Mammary epithelial cell (primary cell): ENCODE measurements around the gene PRKD1.

Experiments
- CTCF ChIP-seq, 2 donors: IDR thresholded peaks in 1 of 2; conservative IDR thresholded peaks in 1 of 2; 2 replicates each; pipeline ENCODE4 v1.5.1; 2011 to 2012; ENCODE audit warnings: inconsistent platforms in 2 of 2, low read length in 2 of 2, mild to moderate bottlenecking in 2 of 2, control low read depth in 1 of 2, low read depth in 1 of 2; ENCODE audit not compliant: insufficient read depth in 1 of 2; ENCODE audit errors: extremely low read depth in 1 of 2
- EZH2 ChIP-seq: IDR thresholded peaks from 2 replicates; pipeline ENCODE4 v1.6.1; 2012; ENCODE audit warnings: low read length, inconsistent platforms, borderline replicate concordance

- TF ChIP-seq EZH2 (no peak), CTCF (conservative IDR thresholded peaks at IDR 0.05 in 1 of 2, IDR thresholded peaks at IDR 0.05 in 1 of 2; ENCODE audit: extremely low read depth in 1 of 2, insufficient read depth in 1 of 2, low read depth in 1 of 2, low read length in 2 of 2) (no peak)
Measured at GRCh38 chr14:29868000-29868399, 59.6 kb downstream of the PRKD1 start.
